ENCODE measurements around the gene RNF157. TPM values are rescaled to one million over a fixed set of nuclear protein-coding genes. Genes with fewer than 3 reads are reported as not detected.

RNF157 gene
- total and polyA plus RNA-seq, 9 of the 15 experiments (the other 6 are each of a cell fraction or from before 2014, with no cell fraction given), result 8.1 to 31.7 (median 20.8) TPM

DNA sequence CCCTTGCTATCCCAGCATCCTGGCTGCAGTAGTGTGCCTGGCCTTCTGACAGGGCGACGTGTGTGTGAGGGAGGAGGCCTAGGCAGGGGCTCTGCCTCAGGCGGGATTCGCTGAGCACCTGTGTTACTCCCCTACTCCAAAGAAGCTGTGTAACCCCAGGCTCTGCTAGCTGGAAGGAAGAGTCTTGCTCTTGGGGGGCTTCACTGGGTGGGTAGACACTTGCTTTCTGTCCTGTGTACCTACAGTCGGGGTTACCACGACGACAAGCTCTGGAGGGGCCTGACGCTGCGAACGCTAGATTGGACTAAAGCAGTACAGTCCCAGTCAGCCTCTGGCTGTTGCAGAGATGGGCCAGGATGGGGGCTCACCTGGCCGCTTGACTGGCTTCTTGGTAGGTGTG is 146.2 kb downstream of the RNF157 start:
- DNase-seq (ENCODE audit: extremely low read depth in 1 of 4, low spot score in 3 of 4), result no peak
- H3K27me3 ChIP-seq (ENCODE audit: control insufficient read depth in 2 of 2, insufficient read depth in 2 of 2, low read length in 2 of 2), result no peaks in the 10 kb centered on the region
- intact Hi-C loops (cut with micrococcal nuclease) (no loop called here), in situ Hi-C loops (cut with MboI) (no loop called here)
- POLR2A ChIA-PET, result interaction anchor here (0.6 to 2.5 kb wide), 7 partner anchors 10 to 319 kb away, joined by 3 to 8 read pairs (median 3); no protein-coding TSS in a partner anchor
- no peaks in the 10 kb centered on the region for H3K9me1 ChIP-seq (ENCODE audit: control insufficient read depth, insufficient read depth, low read length)
- no peak for FAIRE-seq
- H3K79me2 ChIP-seq (ENCODE audit: control insufficient read depth, insufficient read depth, low read length), result no peaks in the 10 kb centered on the region
- no peak overlapping the region for H2AFZ ChIP-seq (ENCODE audit: low read depth, low read length)
- CTCF ChIA-PET (ENCODE audit: low intra/inter-chr PET ratio), result no interaction called here
- peaks cover 67% of the 10 kb centered on the region; the same call in 2 of the 3 replicates for H3K36me3 ChIP-seq (ENCODE audit: control insufficient read depth, insufficient read depth, low read length)
- peaks cover 9 to 10% of the 10 kb centered on the region in 2 experiments; a peak in 3 of 5 replicates for H3K4me1 ChIP-seq (replicated peaks in 1 of 2; ENCODE audit: control insufficient read depth in 2 of 2, insufficient read depth in 2 of 2, low read length in 2 of 2)
- H3K27ac ChIP-seq (ENCODE audit: extremely low read depth, low read depth, low read length), result no peak overlapping the region
- no peaks in the 10 kb centered on the region; the same call in 1 of the 2 replicates for H4K20me1 ChIP-seq (replicated peaks; ENCODE audit: control insufficient read depth, insufficient read depth, low read length)
- no TSS peak for BruUV-seq (replicated peaks)
- ATAC-seq, result no peak
- WGBS (ENCODE audit: insufficient coverage, low coverage, missing lambda C conversion rate), result 92% methylated on average over 11 of the region's 11 CpGs
- no peak overlapping the region for H3K4me2 ChIP-seq (ENCODE audit: insufficient read depth, low read length)
- H3K9me3 ChIP-seq (replicated peaks; ENCODE audit: control insufficient read depth, insufficient read depth, low read depth, low read length), result no peaks in the 10 kb centered on the region
- no peak overlapping the region for H3K4me3 ChIP-seq
- H3K9ac ChIP-seq (ENCODE audit: insufficient read depth in 1 of 2, low read depth in 2 of 2, low read length in 2 of 2), result no peak overlapping the region
- TF ChIP-seq, protein P1, sequence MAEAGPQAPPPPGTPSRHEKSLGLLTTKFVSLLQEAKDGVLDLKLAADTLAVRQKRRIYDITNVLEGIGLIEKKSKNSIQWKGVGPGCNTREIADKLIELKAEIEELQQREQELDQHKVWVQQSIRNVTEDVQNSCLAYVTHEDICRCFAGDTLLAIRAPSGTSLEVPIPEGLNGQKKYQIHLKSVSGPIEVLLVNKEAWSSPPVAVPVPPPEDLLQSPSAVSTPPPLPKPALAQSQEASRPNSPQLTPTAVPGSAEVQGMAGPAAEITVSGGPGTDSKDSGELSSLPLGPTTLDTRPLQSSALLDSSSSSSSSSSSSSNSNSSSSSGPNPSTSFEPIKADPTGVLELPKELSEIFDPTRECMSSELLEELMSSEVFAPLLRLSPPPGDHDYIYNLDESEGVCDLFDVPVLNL (CRISPR knock-in tag; IDR thresholded peaks at IDR 0.05; ENCODE audit: low read depth), result no peak
- TF ChIP-seq JUN (IDR thresholded peaks at IDR 0.05; ENCODE audit: borderline replicate concordance, low read depth, low read length) (no peak), JUN (CRISPR knock-in tag; IDR thresholded peaks at IDR 0.05; ENCODE audit: borderline replicate concordance) (no peak), NR2C2 (CRISPR knock-in tag; IDR thresholded peaks at IDR 0.05) (no peak), NR2C2 (tag; IDR thresholded peaks at IDR 0.05) (no peak), NUFIP1 (IDR thresholded peaks at IDR 0.05; ENCODE audit: partially characterized antibody) (no peak), SMAD1 (IDR thresholded peaks at IDR 0.05; ENCODE audit: low read depth, low read length, partially characterized antibody) (no peak), HSF4 (CRISPR knock-in tag; IDR thresholded peaks at IDR 0.05; ENCODE audit: borderline replicate concordance) (no peak), GABPB1 (CRISPR knock-in tag; IDR thresholded peaks at IDR 0.05) (no peak)
- TF ChIP-seq, protein P2, sequence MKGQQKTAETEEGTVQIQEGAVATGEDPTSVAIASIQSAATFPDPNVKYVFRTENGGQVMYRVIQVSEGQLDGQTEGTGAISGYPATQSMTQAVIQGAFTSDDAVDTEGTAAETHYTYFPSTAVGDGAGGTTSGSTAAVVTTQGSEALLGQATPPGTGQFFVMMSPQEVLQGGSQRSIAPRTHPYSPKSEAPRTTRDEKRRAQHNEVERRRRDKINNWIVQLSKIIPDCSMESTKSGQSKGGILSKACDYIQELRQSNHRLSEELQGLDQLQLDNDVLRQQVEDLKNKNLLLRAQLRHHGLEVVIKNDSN (CRISPR knock-in tag; IDR thresholded peaks at IDR 0.05), result no peak
- TF ChIP-seq, protein P3, sequence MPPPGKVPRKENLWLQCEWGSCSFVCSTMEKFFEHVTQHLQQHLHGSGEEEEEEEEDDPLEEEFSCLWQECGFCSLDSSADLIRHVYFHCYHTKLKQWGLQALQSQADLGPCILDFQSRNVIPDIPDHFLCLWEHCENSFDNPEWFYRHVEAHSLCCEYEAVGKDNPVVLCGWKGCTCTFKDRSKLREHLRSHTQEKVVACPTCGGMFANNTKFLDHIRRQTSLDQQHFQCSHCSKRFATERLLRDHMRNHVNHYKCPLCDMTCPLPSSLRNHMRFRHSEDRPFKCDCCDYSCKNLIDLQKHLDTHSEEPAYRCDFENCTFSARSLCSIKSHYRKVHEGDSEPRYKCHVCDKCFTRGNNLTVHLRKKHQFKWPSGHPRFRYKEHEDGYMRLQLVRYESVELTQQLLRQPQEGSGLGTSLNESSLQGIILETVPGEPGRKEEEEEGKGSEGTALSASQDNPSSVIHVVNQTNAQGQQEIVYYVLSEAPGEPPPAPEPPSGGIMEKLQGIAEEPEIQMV (tag; conservative IDR thresholded peaks at IDR 0.05; ENCODE audit: low read depth), result no peak
- TF ChIP-seq, protein P4, sequence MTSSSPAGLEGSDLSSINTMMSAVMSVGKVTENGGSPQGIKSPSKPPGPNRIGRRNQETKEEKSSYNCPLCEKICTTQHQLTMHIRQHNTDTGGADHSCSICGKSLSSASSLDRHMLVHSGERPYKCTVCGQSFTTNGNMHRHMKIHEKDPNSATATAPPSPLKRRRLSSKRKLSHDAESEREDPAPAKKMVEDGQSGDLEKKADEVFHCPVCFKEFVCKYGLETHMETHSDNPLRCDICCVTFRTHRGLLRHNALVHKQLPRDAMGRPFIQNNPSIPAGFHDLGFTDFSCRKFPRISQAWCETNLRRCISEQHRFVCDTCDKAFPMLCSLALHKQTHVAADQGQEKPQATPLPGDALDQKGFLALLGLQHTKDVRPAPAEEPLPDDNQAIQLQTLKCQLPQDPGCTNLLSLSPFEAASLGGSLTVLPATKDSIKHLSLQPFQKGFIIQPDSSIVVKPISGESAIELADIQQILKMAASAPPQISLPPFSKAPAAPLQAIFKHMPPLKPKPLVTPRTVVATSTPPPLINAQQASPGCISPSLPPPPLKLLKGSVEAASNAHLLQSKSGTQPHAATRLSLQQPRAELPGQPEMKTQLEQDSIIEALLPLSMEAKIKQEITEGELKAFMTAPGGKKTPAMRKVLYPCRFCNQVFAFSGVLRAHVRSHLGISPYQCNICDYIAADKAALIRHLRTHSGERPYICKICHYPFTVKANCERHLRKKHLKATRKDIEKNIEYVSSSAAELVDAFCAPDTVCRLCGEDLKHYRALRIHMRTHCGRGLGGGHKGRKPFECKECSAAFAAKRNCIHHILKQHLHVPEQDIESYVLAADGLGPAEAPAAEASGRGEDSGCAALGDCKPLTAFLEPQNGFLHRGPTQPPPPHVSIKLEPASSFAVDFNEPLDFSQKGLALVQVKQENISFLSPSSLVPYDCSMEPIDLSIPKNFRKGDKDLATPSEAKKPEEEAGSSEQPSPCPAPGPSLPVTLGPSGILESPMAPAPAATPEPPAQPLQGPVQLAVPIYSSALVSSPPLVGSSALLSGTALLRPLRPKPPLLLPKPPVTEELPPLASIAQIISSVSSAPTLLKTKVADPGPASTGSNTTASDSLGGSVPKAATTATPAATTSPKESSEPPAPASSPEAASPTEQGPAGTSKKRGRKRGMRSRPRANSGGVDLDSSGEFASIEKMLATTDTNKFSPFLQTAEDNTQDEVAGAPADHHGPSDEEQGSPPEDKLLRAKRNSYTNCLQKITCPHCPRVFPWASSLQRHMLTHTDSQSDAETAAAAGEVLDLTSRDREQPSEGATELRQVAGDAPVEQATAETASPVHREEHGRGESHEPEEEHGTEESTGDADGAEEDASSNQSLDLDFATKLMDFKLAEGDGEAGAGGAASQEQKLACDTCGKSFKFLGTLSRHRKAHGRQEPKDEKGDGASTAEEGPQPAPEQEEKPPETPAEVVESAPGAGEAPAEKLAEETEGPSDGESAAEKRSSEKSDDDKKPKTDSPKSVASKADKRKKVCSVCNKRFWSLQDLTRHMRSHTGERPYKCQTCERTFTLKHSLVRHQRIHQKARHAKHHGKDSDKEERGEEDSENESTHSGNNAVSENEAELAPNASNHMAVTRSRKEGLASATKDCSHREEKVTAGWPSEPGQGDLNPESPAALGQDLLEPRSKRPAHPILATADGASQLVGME (CRISPR knock-in tag; IDR thresholded peaks at IDR 0.05), result no peak
